Measurements from ENCODE around the gene UBE3A.

GRCh38 chr15:25381579-25381978 lies 57.2 kb downstream of the UBE3A start:
- TF ChIP-seq CTCF (IDR thresholded peaks at IDR 0.05 in 8 of 11, conservative IDR thresholded peaks at IDR 0.05 in 3 of 11), result no peak
- no peak for TF ChIP-seq POLR2A (IDR thresholded peaks at IDR 0.05)
